H9 (cell line): ENCODE results near the gene EPB41L2. TPM values are rescaled to one million over a fixed set of nuclear protein-coding genes. Genes with fewer than 3 reads are reported as not detected.

ENCODE experiments used
- DNase-seq: peaks from one replicate; pipeline ENCODE4 v3.0.0-alpha.2; 2017
- H2AFZ ChIP-seq: one replicate; pipeline ENCODE4 v1.6.1; 2013; ENCODE audit warnings: mild to moderate bottlenecking, low read length, control low read depth, moderate library complexity
- H2AK5ac ChIP-seq: 2 replicates; pipeline ENCODE4 v1.6.1; 2013; ENCODE audit warnings: low read length, control low read depth, mixed read lengths; ENCODE audit not compliant: insufficient read length
- H2BK120ac ChIP-seq: one replicate; pipeline ENCODE4 v1.6.1; 2013; ENCODE audit warnings: low read depth, mild to moderate bottlenecking, low read length, control low read depth, inconsistent platforms; ENCODE audit not compliant: poor library complexity, severe bottlenecking
- H2BK12ac ChIP-seq: 2 replicates; pipeline ENCODE4 v1.6.1; 2013; ENCODE audit warnings: low read length, control low read depth, mixed read lengths, low read depth; ENCODE audit not compliant: insufficient read length
- H2BK15ac ChIP-seq: 2 replicates; pipeline ENCODE4 v1.6.1; 2013; ENCODE audit warnings: low read depth, low read length, control low read depth
- H2BK20ac ChIP-seq: one replicate; pipeline ENCODE4 v1.6.1; 2013; ENCODE audit warnings: low read depth, mild to moderate bottlenecking, low read length, control low read depth, inconsistent platforms; ENCODE audit not compliant: poor library complexity, severe bottlenecking
- H2BK5ac ChIP-seq: 2 replicates; pipeline ENCODE4 v1.6.1; 2013; ENCODE audit warnings: low read length, control low read depth, mixed read lengths; ENCODE audit not compliant: insufficient read length
- H3K14ac ChIP-seq: 2 replicates; pipeline ENCODE4 v1.6.1; 2013; ENCODE audit warnings: low read length, control low read depth; ENCODE audit not compliant: insufficient read depth
- H3K18ac ChIP-seq: 2 replicates; pipeline ENCODE4 v1.6.1; 2013; ENCODE audit warnings: low read depth, mild to moderate bottlenecking, mixed read lengths, low read length, control low read depth; ENCODE audit not compliant: insufficient read length
- H3K23ac ChIP-seq: 2 replicates; pipeline ENCODE4 v1.6.1; 2013; ENCODE audit warnings: low read length, control low read depth, mixed read lengths, low read depth; ENCODE audit not compliant: insufficient read length
- H3K23me2 ChIP-seq: 2 replicates; pipeline ENCODE4 v1.6.1; 2013; ENCODE audit warnings: low read depth, mild to moderate bottlenecking, mixed read lengths, low read length, control low read depth; ENCODE audit not compliant: insufficient read length, poor library complexity, severe bottlenecking
- H3K27ac ChIP-seq: 2 replicates; pipeline ENCODE4 v1.5.1; 2013; ENCODE audit warnings: low read length, control low read depth, mixed read lengths, low read depth; ENCODE audit not compliant: insufficient read length
- H3K27me3 ChIP-seq: 2 replicates; pipeline ENCODE4 v1.6.1; 2013; ENCODE audit warnings: low read length, control low read depth, inconsistent platforms; ENCODE audit not compliant: insufficient read depth
- H3K4ac ChIP-seq: 2 replicates; pipeline ENCODE4 v1.6.1; 2013; ENCODE audit warnings: low read depth, mild to moderate bottlenecking, control low read depth, inconsistent platforms, low read length, moderate library complexity
- H3K4me1 ChIP-seq: 2 replicates; pipeline ENCODE4 v1.6.1; 2013; ENCODE audit warnings: low read length, control low read depth, inconsistent platforms; ENCODE audit not compliant: insufficient read depth
- H3K4me2 ChIP-seq: 2 replicates; pipeline ENCODE4 v1.6.1; 2013; ENCODE audit warnings: low read length, control low read depth, mixed read lengths; ENCODE audit not compliant: insufficient read length, insufficient read depth
- H3K56ac ChIP-seq: 2 replicates; pipeline ENCODE4 v1.6.1; 2013; ENCODE audit warnings: low read depth, mild to moderate bottlenecking, mixed read lengths, low read length, control low read depth; ENCODE audit not compliant: insufficient read length
- H3K79me1 ChIP-seq: 2 replicates; pipeline ENCODE4 v1.6.1; 2013; ENCODE audit warnings: low read depth, mild to moderate bottlenecking, moderate library complexity, low read length, control low read depth, inconsistent platforms; ENCODE audit not compliant: insufficient read depth, poor library complexity, severe bottlenecking
- H3K79me2 ChIP-seq: 2 replicates; pipeline ENCODE4 v1.6.1; 2013; ENCODE audit warnings: low read length, control low read depth, inconsistent platforms; ENCODE audit not compliant: insufficient read depth
- H3K9ac ChIP-seq: 2 replicates; pipeline ENCODE4 v1.6.1; 2013; ENCODE audit warnings: low read length, control low read depth, mixed read lengths; ENCODE audit not compliant: insufficient read length; ENCODE audit errors: extremely low read depth
- H3K9me3 ChIP-seq: one replicate; pipeline ENCODE4 v1.6.1; 2013; ENCODE audit warnings: low read depth, low read length, inconsistent platforms; ENCODE audit not compliant: control insufficient read depth
- H3T11ph ChIP-seq: one replicate; pipeline ENCODE4 v1.6.1; 2013; ENCODE audit warnings: mild to moderate bottlenecking, low read length, control low read depth, inconsistent platforms
- H4K20me1 ChIP-seq: one replicate; pipeline ENCODE4 v1.6.1; 2013; ENCODE audit not compliant: control insufficient read depth, insufficient read length, insufficient read depth
- H4K5ac ChIP-seq: 2 replicates; pipeline ENCODE4 v1.6.1; 2013; ENCODE audit warnings: low read depth, mild to moderate bottlenecking, mixed read lengths, low read length, control low read depth; ENCODE audit not compliant: insufficient read length
- H4K8ac ChIP-seq: replicated peaks from 2 replicates; pipeline ENCODE4 v1.6.1; 2013; ENCODE audit warnings: low read length, control low read depth, mixed read lengths, low read depth; ENCODE audit not compliant: insufficient read length
- H4K91ac ChIP-seq: 2 replicates; pipeline ENCODE4 v1.6.1; 2013; ENCODE audit warnings: low read depth, mild to moderate bottlenecking, moderate library complexity, mixed read lengths, low read length, control low read depth; ENCODE audit not compliant: insufficient read length
- H3K27ac Mint-ChIP-seq, 3 experiments: 2 replicates in 2 of 3; 3 replicates in 1 of 3; pipeline ENCODE4 v1.8.0; 2020 to 2021; ENCODE audit warnings: mixed read lengths in 3 of 3, mild to moderate bottlenecking in 1 of 3, moderate library complexity in 1 of 3
- H3K27me3 Mint-ChIP-seq: 2 replicates; pipeline ENCODE4 v1.8.0; 2021; ENCODE audit warnings: low read depth, mild to moderate bottlenecking, moderate library complexity, mixed read lengths
- H3K36me3 Mint-ChIP-seq, 3 experiments: 2 replicates in 2 of 3; 3 replicates in 1 of 3; pipeline ENCODE4 v1.8.0; 2020 to 2021; ENCODE audit warnings: low read depth in 3 of 3, mixed read lengths in 3 of 3; ENCODE audit not compliant: insufficient read depth in 1 of 3
- H3K4me1 Mint-ChIP-seq, 2 experiments: 2 replicates each; pipeline ENCODE4 v1.8.0; 2020; ENCODE audit warnings: mixed read lengths in 2 of 2
- H3K4me3 Mint-ChIP-seq, 2 experiments: 2 replicates in 1 of 2; 3 replicates in 1 of 2; pipeline ENCODE4 v1.8.0; 2020 to 2021; ENCODE audit warnings: mild to moderate bottlenecking in 2 of 2, mixed read lengths in 2 of 2, moderate library complexity in 1 of 2
- H3K9me3 Mint-ChIP-seq, 2 experiments: 2 replicates in 1 of 2; 3 replicates in 1 of 2; pipeline ENCODE4 v1.8.0; 2020; ENCODE audit warnings: mild to moderate bottlenecking in 2 of 2, mixed read lengths in 2 of 2, moderate library complexity in 1 of 2
- WGBS: extraction: QIAGEN DNeasy Blood & Tissue Kit; methylation state at CpG from one replicate; pipeline ENCODE4 v1.1.7; 2013; ENCODE audit warnings: missing lambda C conversion rate, low lambda C conversion rate, mixed read lengths; ENCODE audit not compliant: insufficient read length; ENCODE audit errors: extremely low coverage; 5-methylcytosine and 5-hydroxymethylcytosine counted together
- total RNA-seq: library from RNA; stranded (reverse); gene quantifications from 2 replicates; pipeline ENCODE4 v1.2.1, GENCODE V29; 2021
- TF ChIP-seq, protein P1 (sequence below): fragments of 200-600 bp; sonication (generic); conservative IDR thresholded peaks from 3 replicates; pipeline ENCODE4 v1.8.0; 2021; ENCODE audit warnings: antibody characterized with exemption, mild to moderate bottlenecking

EPB41L2 gene
- total RNA-seq, 1 experiment from 2014 or later: 90.2 TPM

DNA sequence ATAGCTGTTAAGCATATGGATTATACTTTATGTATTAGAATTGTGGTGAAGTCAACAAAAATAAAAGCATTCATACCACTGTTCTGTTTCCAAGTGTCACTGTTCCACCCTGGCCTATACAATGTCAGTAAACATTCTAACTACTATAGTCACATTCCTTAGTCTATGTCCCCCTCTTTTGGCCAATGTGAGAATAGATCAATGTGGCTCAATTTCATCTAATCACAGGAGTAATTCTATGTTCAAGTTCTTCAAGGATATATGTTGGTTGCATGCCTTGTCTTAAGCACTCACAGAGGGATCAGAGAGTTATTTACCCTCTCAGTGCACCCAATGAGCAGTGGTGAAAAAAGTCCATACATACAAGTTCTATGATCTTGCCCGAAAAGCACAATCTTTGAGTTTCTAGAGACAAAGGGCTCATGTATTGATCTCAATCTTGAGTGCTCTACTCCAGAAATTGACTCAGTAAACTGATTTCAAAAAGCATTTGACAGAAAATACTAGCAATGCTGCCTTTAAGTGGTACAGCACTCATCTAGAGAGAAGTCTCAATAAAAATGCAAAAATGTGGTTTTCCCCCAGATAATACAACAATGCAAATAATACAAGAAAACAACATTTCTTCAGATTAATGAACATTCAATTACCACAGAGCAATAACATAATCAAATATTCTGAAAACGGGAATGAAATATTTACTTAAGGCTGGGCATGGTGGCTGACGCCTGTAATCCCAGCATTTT, 219.3 kb downstream of the EPB41L2 start:
- no peak overlapping the region for H2BK20ac ChIP-seq
- WGBS: no CpG with 5 or more reads among the region's 3 CpGs
- H3K23ac ChIP-seq: no peak overlapping the region
- H3K4me1 ChIP-seq: peaks cover 4% of the 10 kb centered on the region
- no peak overlapping the region for H2BK15ac ChIP-seq
- no peak overlapping the region for H4K5ac ChIP-seq
- H2AK5ac ChIP-seq: no peak overlapping the region
- H3K14ac ChIP-seq: no peak overlapping the region
- H3K4me1 Mint-ChIP-seq: peaks cover 40% of the 10 kb centered on the region in 2 experiments
- H3K9ac ChIP-seq: no peak overlapping the region
- H3T11ph ChIP-seq: no peak overlapping the region
- H3K27me3 ChIP-seq: no peaks in the 10 kb centered on the region
- H3K9me3 Mint-ChIP-seq: no peaks in the 10 kb centered on the region; a peak in 1 of 5 replicates
- H3K56ac ChIP-seq: no peak overlapping the region
- H3K27me3 Mint-ChIP-seq: no peaks in the 10 kb centered on the region
- H4K91ac ChIP-seq: no peak overlapping the region
- no peak overlapping the region for H3K27ac Mint-ChIP-seq
- no peak overlapping the region for H2BK120ac ChIP-seq
- H3K18ac ChIP-seq: no peak overlapping the region
- no peak overlapping the region for H2BK12ac ChIP-seq
- H3K79me1 ChIP-seq: no peaks in the 10 kb centered on the region
- H2BK5ac ChIP-seq: no peak overlapping the region
- no peak overlapping the region for H3K4ac ChIP-seq
- H4K8ac ChIP-seq: no peak overlapping the region
- H2AFZ ChIP-seq: no peak overlapping the region
- H3K4me2 ChIP-seq: no peak overlapping the region
- H3K36me3 Mint-ChIP-seq: peaks cover 0 to 5% (median 0%) of the 10 kb centered on the region in 3 experiments; a peak in 3 of 7 replicates
- DNase-seq: no peak
- TF ChIP-seq, protein P1, sequence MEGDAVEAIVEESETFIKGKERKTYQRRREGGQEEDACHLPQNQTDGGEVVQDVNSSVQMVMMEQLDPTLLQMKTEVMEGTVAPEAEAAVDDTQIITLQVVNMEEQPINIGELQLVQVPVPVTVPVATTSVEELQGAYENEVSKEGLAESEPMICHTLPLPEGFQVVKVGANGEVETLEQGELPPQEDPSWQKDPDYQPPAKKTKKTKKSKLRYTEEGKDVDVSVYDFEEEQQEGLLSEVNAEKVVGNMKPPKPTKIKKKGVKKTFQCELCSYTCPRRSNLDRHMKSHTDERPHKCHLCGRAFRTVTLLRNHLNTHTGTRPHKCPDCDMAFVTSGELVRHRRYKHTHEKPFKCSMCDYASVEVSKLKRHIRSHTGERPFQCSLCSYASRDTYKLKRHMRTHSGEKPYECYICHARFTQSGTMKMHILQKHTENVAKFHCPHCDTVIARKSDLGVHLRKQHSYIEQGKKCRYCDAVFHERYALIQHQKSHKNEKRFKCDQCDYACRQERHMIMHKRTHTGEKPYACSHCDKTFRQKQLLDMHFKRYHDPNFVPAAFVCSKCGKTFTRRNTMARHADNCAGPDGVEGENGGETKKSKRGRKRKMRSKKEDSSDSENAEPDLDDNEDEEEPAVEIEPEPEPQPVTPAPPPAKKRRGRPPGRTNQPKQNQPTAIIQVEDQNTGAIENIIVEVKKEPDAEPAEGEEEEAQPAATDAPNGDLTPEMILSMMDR: peak; percentile 77
- no peaks in the 10 kb centered on the region for H3K79me2 ChIP-seq
- no peaks in the 10 kb centered on the region for H3K9me3 ChIP-seq
- no peaks in the 10 kb centered on the region for H3K23me2 ChIP-seq
- no peak overlapping the region for H3K27ac ChIP-seq
- H4K20me1 ChIP-seq: no peaks in the 10 kb centered on the region
- no peak overlapping the region for H3K4me3 Mint-ChIP-seq
